OCI-LY3 (cell line): ENCODE data around the gene LSMEM2.
A peak's percentile ranks its signal among the peaks of the same experiment; 100 is the strongest.

Experiments
- H2AFZ ChIP-seq: fragments of 200-600, 300-600 bp; shearing (Covaris generic); 2 replicates; pipeline ENCODE4 v1.6.0; 2014; ENCODE audit warnings: antibody characterized with exemption, low read depth, low read length
- H3K27ac ChIP-seq: fragments of 200-600, 300-600 bp; sonication (generic); 2 replicates; pipeline ENCODE4 v1.5.1; 2014; ENCODE audit warnings: mild to moderate bottlenecking, low read length, moderate library complexity, mixed read lengths
- H3K27me3 ChIP-seq: fragments of 200-600, 300-600 bp; sonication (generic); 2 replicates; pipeline ENCODE4 v1.6.1; 2014; ENCODE audit warnings: low read depth, low read length, mixed read lengths
- H3K36me3 ChIP-seq: fragments of 200-600, 300-600 bp; sonication (generic); replicated peaks from 2 replicates; pipeline ENCODE3; 2014; ENCODE audit warnings: low read depth, low read length, mixed read lengths
- H3K4me1 ChIP-seq: fragments of 300-600, 200-600 bp; sonication (generic); 2 replicates; pipeline ENCODE4 v1.6.1; 2014; ENCODE audit warnings: low read length, mixed read lengths
- H3K4me2 ChIP-seq: fragments of 200-600, 300-600 bp; sonication (generic); 2 replicates; pipeline ENCODE4 v1.6.1; 2014; ENCODE audit warnings: low read length, mixed read lengths
- H3K4me3 ChIP-seq: fragments of 300-600, 200-600 bp; sonication (generic); 2 replicates; pipeline ENCODE4 v1.5.1; 2014; ENCODE audit warnings: antibody characterized with exemption, mild to moderate bottlenecking, low read length, moderate library complexity
- H3K79me2 ChIP-seq: fragments of 300-600, 200-600 bp; shearing (Covaris generic); 2 replicates; pipeline ENCODE4 v1.6.1; 2014; ENCODE audit warnings: mild to moderate bottlenecking, low read length, mixed read lengths
- H3K9ac ChIP-seq: fragments of 300-600, 200-600 bp; shearing (Covaris generic); 2 replicates; pipeline ENCODE4 v1.6.0; 2014; ENCODE audit warnings: mild to moderate bottlenecking, low read length, moderate library complexity
- H3K9me3 ChIP-seq: fragments of 200-600, 300-600 bp; shearing (Covaris generic); 2 replicates; pipeline ENCODE4 v1.6.1; 2014; ENCODE audit warnings: low read length, mixed read lengths; ENCODE audit not compliant: insufficient read depth
- H4K20me1 ChIP-seq: fragments of 200-600, 300-600 bp; sonication (generic); 2 replicates; pipeline ENCODE4 v1.6.1; 2016; ENCODE audit warnings: low read length, mixed read lengths; ENCODE audit not compliant: insufficient read depth
- EZH2phosphoT487 ChIP-seq: fragments of 200-600 bp; shearing (Covaris generic); IDR thresholded peaks from 2 replicates; pipeline ENCODE4 v1.6.1; 2018; ENCODE audit warnings: antibody characterized with exemption, mixed run types, low read depth
- TF ChIP-seq, protein P1 (sequence below): fragments of 200-600, 300-600 bp; sonication (generic); IDR thresholded peaks from 2 replicates; pipeline ENCODE4 v1.5.1; 2014; ENCODE audit warnings: antibody characterized with exemption, low read length, low read depth

Gene LSMEM2

GRCh38 chr3:50297384-50297775 lies 18.5 kb downstream of the LSMEM2 start:
- Histone ChIP-seq H3K4me3 (no peak overlapping the region), H3K27me3 (no peaks in the 10 kb centered on the region), H3K9me3 (no peaks in the 10 kb centered on the region), H3K27ac (no peak overlapping the region), H3K9ac (no peak overlapping the region), H3K4me2 (no peak overlapping the region), H3K79me2 (0 out of 2 replicates have a peak, but pooled peaks cover 7% of the 10 kb centered on the region), H3K4me1 (peaks cover 22% of the 10 kb centered on the region), H2AFZ (no peak overlapping the region), H3K36me3 (no peaks in the 10 kb centered on the region), H4K20me1 (no peaks in the 10 kb centered on the region)
- TF ChIP-seq EZH2phosphoT487: no peak
- TF ChIP-seq, protein P1, sequence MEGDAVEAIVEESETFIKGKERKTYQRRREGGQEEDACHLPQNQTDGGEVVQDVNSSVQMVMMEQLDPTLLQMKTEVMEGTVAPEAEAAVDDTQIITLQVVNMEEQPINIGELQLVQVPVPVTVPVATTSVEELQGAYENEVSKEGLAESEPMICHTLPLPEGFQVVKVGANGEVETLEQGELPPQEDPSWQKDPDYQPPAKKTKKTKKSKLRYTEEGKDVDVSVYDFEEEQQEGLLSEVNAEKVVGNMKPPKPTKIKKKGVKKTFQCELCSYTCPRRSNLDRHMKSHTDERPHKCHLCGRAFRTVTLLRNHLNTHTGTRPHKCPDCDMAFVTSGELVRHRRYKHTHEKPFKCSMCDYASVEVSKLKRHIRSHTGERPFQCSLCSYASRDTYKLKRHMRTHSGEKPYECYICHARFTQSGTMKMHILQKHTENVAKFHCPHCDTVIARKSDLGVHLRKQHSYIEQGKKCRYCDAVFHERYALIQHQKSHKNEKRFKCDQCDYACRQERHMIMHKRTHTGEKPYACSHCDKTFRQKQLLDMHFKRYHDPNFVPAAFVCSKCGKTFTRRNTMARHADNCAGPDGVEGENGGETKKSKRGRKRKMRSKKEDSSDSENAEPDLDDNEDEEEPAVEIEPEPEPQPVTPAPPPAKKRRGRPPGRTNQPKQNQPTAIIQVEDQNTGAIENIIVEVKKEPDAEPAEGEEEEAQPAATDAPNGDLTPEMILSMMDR: no peak

DNA sequence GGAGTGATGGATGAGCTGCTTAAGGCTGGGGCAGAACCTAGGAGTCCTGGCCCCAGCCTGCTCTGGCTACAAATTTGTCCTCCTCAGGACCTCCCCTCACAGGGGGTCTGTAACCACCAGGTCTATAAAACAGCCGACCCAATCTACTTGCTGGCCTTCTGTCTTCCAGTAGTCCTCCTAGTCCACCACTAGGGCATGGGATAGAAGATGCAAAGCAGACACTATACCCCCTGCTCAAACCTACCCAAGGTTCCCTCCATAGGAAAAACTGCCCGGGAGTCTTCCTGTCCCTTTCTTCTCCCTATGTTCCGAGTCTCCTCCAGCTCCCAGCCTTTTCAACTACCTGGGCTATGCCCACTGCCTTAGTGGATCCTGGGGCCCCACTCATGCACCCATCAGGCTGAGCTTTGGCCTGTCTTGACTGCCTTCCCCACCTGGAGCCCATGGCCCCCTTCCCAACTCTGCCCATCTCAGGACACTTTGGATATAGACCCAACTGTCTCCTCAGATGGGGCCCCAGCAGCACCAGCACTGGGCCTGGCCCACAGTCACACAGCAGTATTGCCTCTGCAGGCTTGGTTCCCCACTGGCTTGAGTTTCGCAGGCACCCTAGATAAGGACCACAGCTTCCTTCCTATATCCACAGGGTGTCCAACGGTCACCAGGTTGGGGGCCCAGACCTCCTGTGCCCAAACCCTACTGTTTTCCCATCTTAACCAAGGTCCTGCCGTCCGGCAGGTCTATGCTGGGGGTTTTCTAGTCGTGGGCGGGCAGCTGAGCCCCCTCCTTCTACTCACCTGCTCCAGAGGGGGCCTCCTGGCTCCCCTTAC lies 19.2 kb downstream of the LSMEM2 start:
- no peak overlapping the region for H2AFZ ChIP-seq
- H3K4me2 ChIP-seq: peak overlapping the region; percentile 87
- no peaks in the 10 kb centered on the region for H3K36me3 ChIP-seq
- H3K27me3 ChIP-seq: no peaks in the 10 kb centered on the region
- H3K79me2 ChIP-seq: 0 out of 2 replicates have a peak, but pooled peaks cover 7% of the 10 kb centered on the region
- no peaks in the 10 kb centered on the region for H4K20me1 ChIP-seq
- H3K9ac ChIP-seq: peak overlapping the region; percentile 87
- H3K4me3 ChIP-seq: peak overlapping the region; percentile 84
- peaks cover 17% of the 10 kb centered on the region for H3K4me1 ChIP-seq
- no peak for TF ChIP-seq EZH2phosphoT487
- TF ChIP-seq, protein P1: no peak
- H3K9me3 ChIP-seq: no peaks in the 10 kb centered on the region
- H3K27ac ChIP-seq: peak overlapping the region; percentile 69; the same call in 1 of the 2 replicates

GRCh38 chr3:50298836-50299637 lies 20.1 kb downstream of the LSMEM2 start, which contains the start of the genes HYAL3 and NAA80:
HYAL3 (minus strand) TSS chr3:50299405; CDS start chr3:50295602, 3,803 bp downstream.
NAA80 (minus strand) TSS chr3:50299405; CDS start chr3:50297463, 1,942 bp downstream.
- Histone ChIP-seq H3K9me3 (no peaks in the 10 kb centered on the region), H3K36me3 (no peaks in the 10 kb centered on the region), H3K4me2 (peak within 1 kb of the TSS; percentile 87), H3K4me3 (peak within 1 kb of the TSS; percentile 84), H3K27me3 (no peaks in the 10 kb centered on the region), H3K4me1 (peaks cover 16% of the 10 kb centered on the region), H2AFZ (peak within 1 kb of the TSS; percentile 77), H3K9ac (peak within 1 kb of the TSS; percentile 87), H3K27ac (peak within 1 kb of the TSS; percentile 69), H3K79me2 (0 out of 2 replicates have a peak, but pooled peaks cover 7% of the 10 kb centered on the region), H4K20me1 (no peaks in the 10 kb centered on the region)
- no peak for TF ChIP-seq EZH2phosphoT487
- TF ChIP-seq, protein P1: peak; percentile 47

- TF ChIP-seq EZH2phosphoT487: no peak
- TF ChIP-seq, protein P1: no peak
- no peaks in the 10 kb centered on the region for H3K36me3 ChIP-seq
- peak overlapping the region; percentile 10; the same call in 1 of the 2 replicates for H3K27ac ChIP-seq
- peak overlapping the region; percentile 38; the same call in 1 of the 2 replicates for H2AFZ ChIP-seq
- H4K20me1 ChIP-seq: no peaks in the 10 kb centered on the region
- H3K4me3 ChIP-seq: peak overlapping the region; percentile 78
- no peaks in the 10 kb centered on the region for H3K27me3 ChIP-seq
- peak overlapping the region; percentile 56 for H3K9ac ChIP-seq
- H3K9me3 ChIP-seq: no peaks in the 10 kb centered on the region
- H3K79me2 ChIP-seq: 0 out of 2 replicates have a peak, but pooled peaks cover 7% of the 10 kb centered on the region
- H3K4me1 ChIP-seq: peaks cover 16% of the 10 kb centered on the region
- peak overlapping the region; percentile 83 for H3K4me2 ChIP-seq
These were observed 20.7 kb downstream of the LSMEM2 start for GRCh38 chr3:50299638-50299928.
